Psoas muscle (tissue), 8 donors: ENCODE results near the gene ISY1. TPM values are rescaled to one million over a fixed set of nuclear protein-coding genes. Genes with fewer than 3 reads are reported as not detected.
"Not testable (repeated sequence)": the region's sequence is repeated elsewhere in the genome, so short reads cannot be mapped to it uniquely, and the experiment has no call there.

Source experiments
- ATAC-seq, 4 donors: fragments of 200-7000 bp; cut with Tn5 transposase; one replicate each; pipeline ENCODE4 v1.9.1; 2020; ENCODE audit warnings: moderate library complexity in 3 of 4, mild to moderate bottlenecking in 2 of 4
- DNase-seq, 2 donors: peaks; one replicate each; pipeline ENCODE4 v3.0.0-alpha.2; 2020
- H3K27ac ChIP-seq: fragments of 200-600 bp; one replicate; pipeline ENCODE4 v1.8.0; 2022
- H3K27me3 ChIP-seq, 3 donors: fragments of 200-600 bp in 1 of 3; one replicate each; pipeline versions ENCODE4 v1.6.1 to v1.8.0; 2013 to 2022; ENCODE audit warnings: low read length in 2 of 3, mild to moderate bottlenecking in 2 of 3, moderate library complexity in 1 of 3; ENCODE audit not compliant: insufficient read depth in 3 of 3
- H3K36me3 ChIP-seq, 2 donors: fragments of 200-600 bp in 1 of 2; one replicate each; pipeline versions ENCODE4 v1.6.1 to v1.8.0; 2013 to 2022; ENCODE audit warnings: low read depth in 1 of 2, mild to moderate bottlenecking in 1 of 2, moderate library complexity in 1 of 2; ENCODE audit not compliant: insufficient read depth in 1 of 2
- H3K4me1 ChIP-seq: fragments of 200-600 bp; one replicate; pipeline ENCODE4 v1.8.0; 2022
- H3K4me3 ChIP-seq: fragments of 200-600 bp; one replicate; pipeline ENCODE4 v1.8.0; 2022; ENCODE audit warnings: mild to moderate bottlenecking
- H3K9me3 ChIP-seq: fragments of 200-600 bp; one replicate; pipeline ENCODE4 v1.8.0; 2022
- CTCF ChIP-seq: fragments of 200-600 bp; IDR thresholded peaks from one replicate; pipeline ENCODE4 v1.8.0; 2022; ENCODE audit warnings: antibody characterized with exemption
- WGBS, 3 donors: extraction: QIAGEN DNeasy Blood & Tissue Kit; methylation state at CpG; one replicate each; pipeline versions ENCODE4 v1.1.6 to v1.1.7; 2013; 5-methylcytosine and 5-hydroxymethylcytosine counted together
- intact Hi-C, 2 donors: fragments of 100-400 bp; cut with DNase I; formaldehyde crosslinking; loops; one replicate each; pipeline versions ENCODE4 v1.11.0 to v1.14.2; 2022
- polyA plus RNA-seq, 3 donors: library from polyadenylated mRNA; stranded (reverse); fragments of 200-250 nt; gene quantifications; one replicate each; pipeline ENCODE4 v1.2.3, GENCODE V29; 2013
- total RNA-seq, 4 donors: library from RNA; stranded (reverse); fragmentation: NEBNext Ultra II Directional in 2 of 4; extraction: Animal tissue kit (Norgen Biotek cat#: 25700) in 2 of 4; gene quantifications; one replicate each; pipeline versions ENCODE4 v1.2.1 to v1.2.4, GENCODE V29; 2021 to 2023
- donor health status: healthy with polysubstance abuse.
- donor health status: DM: no; HTN: no; CAD: no; lungs with moderate emphysema.
- donor health status: Bipolar disorder and iron deficiency.
- donor health status: healthy.
- donor health status: DM: yes; HTN: yes; CAD: no.
- donor health status: DM: no; HTN: no; CAD: no.
- donor health status: DM: no; HTN: no; CAD: no.
- donor health status: DM: yes; HTN: yes; CAD: no.

ISY1 gene
- total and polyA plus RNA-seq, 7 donors, result 25.9 to 56.0 (median 33.2) TPM

GRCh38 chr3:129117134-129117533, 43.7 kb downstream of the ISY1 start:
- Histone ChIP-seq H3K27ac (no peak overlapping the region), H3K4me1 (peaks cover 10% of the 10 kb centered on the region), H3K4me3 (no peak overlapping the region), H3K9me3 (no peaks in the 10 kb centered on the region), H3K36me3 (peaks cover 0 to 9% of the 10 kb centered on the region in 2 donors), H3K27me3 (no peaks in the 10 kb centered on the region)
- no peak for TF ChIP-seq CTCF
- ATAC-seq (no peak), DNase-seq (no peak)
- intact Hi-C loops, result no loop called here

GRCh38 chr3:129116482-129116946, 44.3 kb downstream of the ISY1 start:
- peaks cover 10% of the 10 kb centered on the region for H3K4me1 ChIP-seq
- ATAC-seq, result no peak
- peaks cover 0 to 9% of the 10 kb centered on the region in 2 donors for H3K36me3 ChIP-seq
- H3K4me3 ChIP-seq, result no peak overlapping the region
- intact Hi-C loops, result no loop called here
- no peaks in the 10 kb centered on the region for H3K27me3 ChIP-seq
- 64 to 75% (median 70%) methylated on average over 5 of the region's 5 CpGs for WGBS, 3 donors
- no peak for TF ChIP-seq CTCF
- no peaks in the 10 kb centered on the region for H3K9me3 ChIP-seq
- no peak for DNase-seq
- no peak overlapping the region for H3K27ac ChIP-seq

GRCh38 chr3:129114455-129114854, 46.4 kb downstream of the ISY1 start:
- no peaks in the 10 kb centered on the region for H3K27me3 ChIP-seq
- ATAC-seq (no peak), DNase-seq (no peak)
- no peaks in the 10 kb centered on the region for H3K9me3 ChIP-seq
- H3K4me3 ChIP-seq, result no peak overlapping the region
- no peak overlapping the region for H3K27ac ChIP-seq
- H3K36me3 ChIP-seq, result peaks cover 0 to 9% of the 10 kb centered on the region in 2 donors
- intact Hi-C loops, result no loop called here
- no peak for TF ChIP-seq CTCF
- 89 to 94% (median 92%) methylated on average over 6 of the region's 6 CpGs for WGBS, 3 donors
- H3K4me1 ChIP-seq, result peaks cover 1% of the 10 kb centered on the region

GRCh38 chr3:129112308-129113052, 48.4 kb downstream of the ISY1 start:
- DNase-seq (no peak), ATAC-seq (no peak)
- H3K9me3 ChIP-seq, result no peaks in the 10 kb centered on the region
- H3K27me3 ChIP-seq, result no peaks in the 10 kb centered on the region
- no peak overlapping the region for H3K4me3 ChIP-seq
- no peak overlapping the region for H3K27ac ChIP-seq
- no peak for TF ChIP-seq CTCF
- no peaks in the 10 kb centered on the region for H3K4me1 ChIP-seq
- intact Hi-C loops, result no loop called here
- peaks cover 0 to 4% of the 10 kb centered on the region in 2 donors for H3K36me3 ChIP-seq
- 88 to 93% (median 89%) methylated on average over 3 of the region's 3 CpGs for WGBS, 3 donors

- DNase-seq, H3K4me1 ChIP-seq, intact Hi-C loops, H3K9me3 ChIP-seq, ATAC-seq, H3K27me3 ChIP-seq, H3K4me3 ChIP-seq, H3K27ac ChIP-seq, H3K36me3 ChIP-seq: not testable (repeated sequence)
- WGBS, 3 donors, result 93 to 94% (median 93%) methylated on average over 10 of the region's 10 CpGs
Observed at GRCh38 chr3:129111076-129111780, 49.6 kb downstream of the ISY1 start.
